T-helper 1 cell treated with Interleukin-12 subunit alpha and Interleukin-12 subunit beta and Interleukin-4 antibody, amounts not matched to agents 30 ng/mL and 1 ng/mL, for 36 hours (primary cell): ENCODE measurements around the gene DRP2. TPM values are rescaled to one million over a fixed set of nuclear protein-coding genes. Genes with fewer than 3 reads are reported as not detected.
"Not testable (repeated sequence)": the region's sequence is repeated elsewhere in the genome, so short reads cannot be mapped to it uniquely, and the experiment has no call there.

Experiments used
- intact Hi-C: fragments of 100-400 bp; cut with micrococcal nuclease; formaldehyde crosslinking; loops from one replicate; pipeline ENCODE4 v1.15.1; 2024
- total RNA-seq: library from RNA; stranded (reverse); gene quantifications from 2 replicates; pipeline ENCODE4 v1.2.3, GENCODE V29; 2022

The DRP2 gene, protein sequence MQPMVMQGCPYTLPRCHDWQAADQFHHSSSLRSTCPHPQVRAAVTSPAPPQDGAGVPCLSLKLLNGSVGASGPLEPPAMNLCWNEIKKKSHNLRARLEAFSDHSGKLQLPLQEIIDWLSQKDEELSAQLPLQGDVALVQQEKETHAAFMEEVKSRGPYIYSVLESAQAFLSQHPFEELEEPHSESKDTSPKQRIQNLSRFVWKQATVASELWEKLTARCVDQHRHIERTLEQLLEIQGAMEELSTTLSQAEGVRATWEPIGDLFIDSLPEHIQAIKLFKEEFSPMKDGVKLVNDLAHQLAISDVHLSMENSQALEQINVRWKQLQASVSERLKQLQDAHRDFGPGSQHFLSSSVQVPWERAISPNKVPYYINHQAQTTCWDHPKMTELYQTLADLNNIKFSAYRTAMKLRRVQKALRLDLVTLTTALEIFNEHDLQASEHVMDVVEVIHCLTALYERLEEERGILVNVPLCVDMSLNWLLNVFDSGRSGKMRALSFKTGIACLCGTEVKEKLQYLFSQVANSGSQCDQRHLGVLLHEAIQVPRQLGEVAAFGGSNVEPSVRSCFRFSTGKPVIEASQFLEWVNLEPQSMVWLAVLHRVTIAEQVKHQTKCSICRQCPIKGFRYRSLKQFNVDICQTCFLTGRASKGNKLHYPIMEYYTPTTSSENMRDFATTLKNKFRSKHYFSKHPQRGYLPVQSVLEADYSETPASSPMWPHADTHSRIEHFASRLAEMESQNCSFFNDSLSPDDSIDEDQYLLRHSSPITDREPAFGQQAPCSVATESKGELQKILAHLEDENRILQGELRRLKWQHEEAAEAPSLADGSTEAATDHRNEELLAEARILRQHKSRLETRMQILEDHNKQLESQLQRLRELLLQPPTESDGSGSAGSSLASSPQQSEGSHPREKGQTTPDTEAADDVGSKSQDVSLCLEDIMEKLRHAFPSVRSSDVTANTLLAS
- total RNA-seq, result 0.69 and 0.95 TPM in 2 replicates

DNA sequence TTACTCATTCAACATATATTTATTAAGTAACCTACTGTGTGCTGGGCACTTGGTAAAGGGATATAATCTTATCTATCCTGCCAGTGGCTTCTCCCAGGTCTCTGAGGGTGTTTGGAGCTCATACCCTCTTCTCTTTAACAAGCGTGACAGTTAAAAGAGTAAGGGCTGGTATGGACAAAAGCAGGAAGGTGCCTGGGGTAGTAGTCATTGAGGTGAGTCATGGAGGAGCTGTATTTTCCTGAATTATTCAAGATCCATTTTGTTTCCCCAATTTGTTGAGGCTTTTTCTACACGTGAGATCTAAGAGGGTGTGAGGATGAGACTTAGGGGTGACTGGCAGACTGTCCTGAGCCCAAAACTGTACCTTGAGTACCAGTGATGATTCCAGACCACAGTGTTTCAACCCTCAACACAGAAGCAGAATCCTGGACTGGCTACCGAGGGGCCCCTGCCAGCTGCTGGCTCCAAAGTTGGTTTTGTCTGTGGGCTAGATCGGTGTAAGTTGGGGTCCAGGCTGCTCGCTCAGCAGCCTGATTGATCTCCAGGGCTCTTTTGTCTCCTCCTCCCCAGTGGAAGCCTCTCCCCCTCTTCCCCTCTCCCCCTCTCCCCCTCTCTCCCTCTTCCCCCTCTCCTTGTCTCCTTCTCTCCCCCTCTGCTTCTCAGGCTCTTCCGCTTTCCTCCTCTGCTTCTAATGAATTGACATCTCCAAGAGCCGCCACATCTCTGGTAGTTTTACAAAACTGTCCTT is at the start of gene DRP2:
TSS of gene DRP2 (plus strand) at position 671 of the 748 bp plus-strand sequence. CDS start 11,862 bp downstream, outside the sequence.
- intact Hi-C loops, result no loop called here

DNA sequence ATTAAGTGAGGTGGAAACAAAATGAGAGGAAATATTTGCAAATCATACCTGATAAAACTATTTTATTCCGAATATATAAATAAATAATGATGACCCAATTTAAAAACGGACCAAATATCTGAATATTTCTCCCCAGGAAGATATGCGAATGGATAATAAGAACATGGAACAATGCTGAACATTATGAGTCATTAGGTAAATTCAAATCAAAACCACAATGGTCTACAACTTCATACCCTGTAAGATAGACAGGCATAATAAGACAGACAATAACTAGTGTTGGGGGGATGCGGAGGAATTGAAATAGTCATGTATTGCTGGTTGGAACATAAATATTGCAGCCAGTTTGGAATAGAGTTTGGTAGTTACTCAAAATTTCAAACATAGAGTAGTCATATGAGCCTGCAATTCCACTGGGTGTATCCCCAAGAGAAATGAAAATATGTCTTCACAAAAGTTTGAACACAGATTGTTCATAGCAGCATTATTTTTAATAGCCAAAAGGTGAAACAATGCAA is 47.6 kb upstream of the DRP2 start:
- intact Hi-C loops, result no loop called here

DNA sequence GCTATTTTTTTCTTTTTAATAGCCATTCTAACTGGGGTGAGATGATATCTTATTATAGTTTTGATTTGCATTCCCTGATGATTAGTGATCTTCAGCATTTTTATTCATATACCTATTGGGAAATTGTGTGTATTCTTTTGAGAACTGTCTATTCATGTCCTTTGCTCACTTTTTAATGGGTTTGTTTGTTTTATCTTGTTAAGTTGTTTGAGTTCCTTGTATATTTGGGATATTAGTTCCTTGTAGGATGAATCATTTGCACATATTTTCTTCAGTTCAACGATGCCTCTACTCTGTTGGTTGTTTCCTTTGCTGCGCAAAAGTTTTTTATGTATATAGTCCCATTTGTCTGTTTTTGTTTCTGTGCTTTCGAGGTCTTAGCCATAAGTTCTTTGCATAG is 43.1 kb upstream of the DRP2 start:
- intact Hi-C loops, result no loop called here

DNA sequence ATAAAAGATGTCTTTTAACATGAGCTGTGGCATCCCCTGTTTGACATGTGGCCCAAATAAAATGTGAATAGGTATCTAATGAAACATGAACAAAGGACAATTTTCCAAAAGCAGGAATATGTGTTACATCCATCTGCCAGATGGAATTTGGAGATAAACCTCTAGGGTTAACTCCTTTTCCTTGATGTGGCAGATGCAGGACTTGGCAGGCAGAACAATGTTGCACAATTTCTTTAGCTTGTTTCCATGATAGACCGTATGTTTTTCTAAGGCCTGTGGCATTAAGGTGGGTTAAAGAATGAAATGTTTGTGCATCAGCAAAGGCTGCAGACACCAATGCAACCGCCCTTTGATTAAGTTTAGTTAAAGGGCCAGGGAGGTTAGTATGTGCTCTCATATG is 34.7 kb upstream of the DRP2 start:
- intact Hi-C loops, result not testable (repeated sequence)

DNA sequence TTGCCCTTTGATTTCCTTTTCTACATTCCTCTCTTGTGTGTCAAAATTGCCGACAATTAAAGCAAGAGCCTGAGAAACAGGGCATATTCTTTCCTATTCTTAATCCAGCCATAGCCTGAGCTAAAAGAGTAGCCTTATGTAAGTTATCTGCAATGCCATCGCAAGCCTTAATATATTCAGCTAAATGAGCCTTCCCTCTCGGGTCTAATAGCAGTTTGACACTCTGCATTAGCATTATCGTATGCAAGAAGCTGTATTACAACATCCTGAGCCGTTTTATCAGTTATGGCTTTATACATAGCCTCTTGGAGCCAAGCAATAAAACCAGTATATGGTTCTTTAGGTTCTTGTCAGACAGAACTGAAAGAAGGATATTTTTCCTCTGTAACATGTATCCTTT is 31.6 kb upstream of the DRP2 start:
- intact Hi-C loops, result not testable (repeated sequence)

DNA sequence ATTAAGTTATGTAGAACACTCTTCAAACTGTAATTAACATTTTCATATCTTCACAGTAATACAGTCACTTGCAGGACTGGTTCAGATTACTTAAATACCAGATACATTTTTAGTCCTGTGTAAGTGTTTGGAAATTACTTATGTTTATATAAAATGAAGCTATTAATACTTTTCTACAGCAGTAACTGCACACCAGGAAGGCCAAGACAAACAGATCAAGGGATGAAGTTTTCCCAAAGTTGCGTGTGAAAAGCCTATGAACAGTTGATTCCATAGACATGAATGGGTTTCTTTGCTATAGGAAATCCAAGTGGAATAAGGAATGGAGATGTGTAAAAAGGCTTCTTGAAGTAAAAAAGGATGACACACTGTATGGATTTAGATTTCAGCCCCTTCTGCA is 28.9 kb upstream of the DRP2 start:
- intact Hi-C loops, result no loop called here

DNA sequence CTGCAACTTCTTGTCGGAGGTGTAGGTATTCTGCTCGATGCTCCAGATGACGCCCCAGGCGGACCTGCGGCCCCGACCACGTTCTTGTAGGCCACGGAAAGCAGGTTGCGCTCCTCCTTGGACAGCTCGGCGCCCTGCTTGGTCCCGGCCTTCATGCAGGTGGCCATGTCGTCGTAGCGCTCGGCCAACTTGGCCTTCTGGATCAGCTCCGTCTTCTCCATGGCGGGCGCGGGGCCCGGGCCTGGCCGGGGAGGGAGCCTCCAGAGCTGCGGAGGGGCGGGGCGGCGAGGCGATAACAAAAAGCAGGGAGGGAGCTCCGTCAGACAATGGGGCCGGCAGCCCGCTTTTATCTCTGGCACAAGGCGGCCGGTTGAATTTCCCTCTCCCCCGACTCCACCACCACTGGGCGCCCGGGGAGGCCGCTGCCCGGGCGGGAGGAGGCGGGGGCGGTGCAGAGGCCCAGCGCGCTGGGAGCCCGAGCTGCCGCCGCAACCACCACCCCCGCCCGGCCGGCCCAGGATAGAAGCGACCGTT is 28.3 kb upstream of the DRP2 start:
- intact Hi-C loops, result no loop called here

DNA sequence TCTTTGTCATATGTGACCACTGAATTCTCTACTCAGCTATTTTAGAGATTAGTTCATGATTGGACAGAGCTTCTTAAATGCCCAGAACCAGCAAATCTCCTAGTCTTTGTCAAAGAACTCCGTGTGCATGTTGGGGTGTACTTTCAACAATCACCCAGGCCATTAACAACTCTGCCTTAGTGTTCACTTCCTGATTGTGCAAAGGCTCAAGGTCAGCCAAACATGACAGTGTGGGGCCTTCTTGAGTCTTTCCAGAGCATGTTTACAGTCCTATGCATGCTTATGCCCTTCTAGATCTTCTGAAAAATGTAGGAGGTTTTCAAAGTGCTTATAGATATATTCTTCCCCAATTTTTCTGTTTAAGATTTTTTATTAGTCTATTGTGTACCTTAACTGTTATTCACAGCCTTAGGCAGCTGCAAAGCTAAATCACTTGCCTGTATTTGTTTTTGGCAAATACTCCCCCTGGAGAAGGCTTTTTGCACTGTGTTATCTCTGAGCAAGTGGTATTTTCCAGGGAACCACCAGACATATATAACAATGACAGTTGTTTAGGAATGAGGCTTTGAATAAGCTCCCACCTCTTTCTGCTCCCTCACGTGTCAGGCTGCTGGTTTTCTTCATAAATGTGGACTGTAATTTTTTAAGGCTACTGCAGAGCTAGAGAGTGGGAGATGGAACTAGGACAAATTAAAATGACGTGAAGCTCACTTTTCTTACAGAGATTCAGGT is 24.0 kb upstream of the DRP2 start:
- intact Hi-C loops, result no loop called here

DNA sequence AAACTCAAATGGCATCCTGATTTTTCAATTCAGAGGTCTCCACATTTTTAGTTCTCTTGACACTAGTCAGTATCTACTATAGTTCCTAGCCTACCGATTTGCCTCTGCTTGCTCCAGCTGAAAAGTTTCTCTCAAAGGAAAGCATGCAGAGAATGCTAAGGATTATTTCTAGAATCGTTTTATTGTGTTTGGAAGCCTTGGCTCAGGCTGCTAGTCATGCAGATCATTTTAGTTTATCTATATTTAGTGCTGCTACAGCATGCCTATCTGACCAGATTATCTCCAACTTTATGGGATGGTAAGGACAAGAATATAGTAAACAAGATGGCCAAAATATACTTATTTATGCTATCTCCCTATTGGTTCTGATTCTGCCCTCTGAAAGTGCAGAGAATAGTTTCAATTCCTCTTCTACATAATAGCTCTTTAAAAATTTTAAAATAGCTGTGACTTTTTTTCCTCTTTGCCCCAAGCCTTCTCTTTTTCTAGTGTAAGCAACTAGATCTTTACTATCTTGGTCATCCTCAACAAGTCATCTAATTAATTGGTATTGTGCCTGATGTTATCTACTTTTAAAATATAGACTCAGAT is 15.7 kb upstream of the DRP2 start:
- intact Hi-C loops, result loop anchor here (10.0 kb wide), 1 partner anchor 149 kb away; the partner anchor contains the start of gene TRMT2B

DNA sequence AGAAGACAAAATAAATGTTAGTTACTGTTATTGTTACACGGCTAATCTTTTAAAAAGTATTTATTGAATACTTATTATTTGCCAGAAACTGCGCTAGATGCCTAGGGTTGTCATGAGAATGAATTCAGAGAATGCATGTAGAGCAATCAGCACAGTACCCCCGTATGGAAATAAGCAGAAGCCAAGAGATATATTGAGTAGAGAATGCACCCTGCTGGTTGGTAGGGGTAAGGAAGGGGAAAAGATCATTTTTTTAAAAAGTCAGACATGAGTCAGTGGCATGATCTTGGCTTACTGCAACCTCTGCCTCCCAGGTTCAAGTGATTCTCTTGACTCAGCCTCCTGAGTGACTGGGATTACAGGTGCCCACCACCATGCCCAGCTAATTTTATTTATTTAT is 13.1 kb upstream of the DRP2 start:
- intact Hi-C loops, result loop anchor here (1.0 to 10.0 kb wide), 5 partner anchors 81 to 521 kb away; partner anchors contain the start of gene TRMT2B

DNA sequence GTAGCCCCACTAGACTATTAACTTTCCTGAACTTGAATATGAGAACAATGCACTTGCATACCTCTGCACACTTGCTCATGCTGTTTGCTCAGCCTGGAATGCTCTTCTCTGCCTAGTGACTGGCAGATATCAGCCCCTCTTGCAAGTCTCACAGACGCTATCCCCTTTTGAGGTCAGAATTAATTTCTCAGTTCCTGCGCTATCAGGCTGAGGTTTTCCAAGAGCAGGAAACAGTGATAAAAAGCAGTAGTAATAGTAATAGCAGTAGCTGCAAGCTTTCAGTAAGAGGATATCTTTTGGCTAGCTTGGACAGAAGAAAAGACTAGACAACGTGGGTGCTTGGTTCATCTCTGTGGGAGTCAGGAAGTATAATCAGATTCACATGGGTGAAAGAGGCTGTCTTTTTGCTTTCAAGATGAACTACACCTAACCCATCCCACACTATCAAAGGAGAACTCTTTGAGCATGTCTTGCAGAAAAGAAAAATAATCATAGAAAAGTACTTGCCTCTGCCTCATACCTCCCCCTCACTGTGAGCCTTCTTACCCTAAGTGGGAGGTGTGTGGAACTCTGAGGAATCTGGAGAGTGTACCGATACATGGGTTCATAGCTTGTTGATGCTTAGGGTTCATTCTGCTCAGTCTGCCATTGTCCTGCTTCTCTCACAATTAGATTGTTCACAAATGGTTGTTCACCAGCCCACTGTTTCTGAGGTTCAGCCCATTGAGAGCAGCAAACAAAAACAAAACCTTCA is 11.3 kb upstream of the DRP2 start:
- intact Hi-C loops, result loop anchor here (5.0 to 10.0 kb wide), 3 partner anchors 79 to 376 kb away; partner anchors contain the start of gene TRMT2B

DNA sequence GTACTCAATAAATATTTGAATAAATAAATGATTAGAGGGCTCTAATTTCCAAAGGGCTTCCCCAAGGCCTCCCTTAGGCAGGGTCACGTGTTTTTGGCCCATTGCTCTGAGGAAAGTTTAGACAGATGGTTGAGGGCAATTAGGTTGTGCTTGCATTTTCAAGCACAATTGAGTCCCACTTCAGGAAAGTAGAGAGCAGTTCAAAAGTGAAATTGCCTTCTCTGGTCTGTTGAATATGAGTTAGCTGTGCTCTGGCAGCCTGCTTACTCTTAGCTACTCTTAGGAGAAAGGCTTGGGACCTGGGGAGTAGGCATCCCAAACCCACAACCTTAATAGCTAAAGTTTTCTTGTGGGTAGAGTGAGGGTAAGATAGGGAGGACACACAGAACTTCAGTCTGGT is 9.0 kb upstream of the DRP2 start:
- intact Hi-C loops, result no loop called here

DNA sequence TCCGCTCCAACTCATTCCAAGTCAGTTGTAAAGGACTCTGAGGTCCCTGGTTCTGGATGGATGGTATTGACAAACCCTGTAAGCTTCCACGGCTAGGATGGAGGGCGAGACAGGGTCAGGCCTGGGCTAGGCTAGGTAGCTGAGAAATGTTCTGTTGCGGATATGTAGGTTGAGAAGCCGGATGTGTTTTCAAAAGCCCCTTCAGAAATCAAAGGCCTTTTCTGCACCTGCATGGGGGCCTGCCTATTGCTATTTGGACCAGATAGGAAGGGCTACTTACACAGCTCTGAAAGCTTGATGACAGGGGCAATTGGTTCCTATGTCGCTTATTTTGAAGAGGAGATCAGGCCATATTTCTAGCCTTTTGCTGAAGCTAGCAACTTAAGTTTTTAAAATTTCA is 1.9 kb upstream of the DRP2 start:
- intact Hi-C loops, result no loop called here

DNA sequence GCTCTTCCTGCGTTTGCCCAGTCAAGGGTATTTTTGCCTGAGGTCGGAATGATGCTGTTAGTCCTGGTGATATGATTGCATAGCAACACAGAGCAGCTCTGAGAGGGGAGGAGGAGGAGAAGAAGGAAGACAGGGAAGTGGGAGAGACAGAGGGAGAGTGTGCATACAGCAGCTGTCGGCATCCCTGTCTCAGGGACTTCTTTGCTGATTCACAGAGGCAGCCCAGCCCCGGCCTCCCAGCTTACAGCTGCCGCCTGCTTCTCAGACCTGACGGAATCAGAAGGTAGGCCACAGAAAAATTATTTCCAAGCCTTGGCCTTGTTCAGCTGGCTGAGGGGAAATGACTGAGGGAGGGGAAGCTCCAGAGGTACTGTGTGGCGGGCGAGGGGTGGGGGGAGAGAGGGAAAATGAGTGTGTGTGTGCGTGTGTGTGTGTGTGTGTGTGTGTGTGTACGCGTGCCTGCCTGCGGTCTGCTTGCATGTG is 319 bp downstream of the DRP2 start:
- intact Hi-C loops, result no loop called here

DNA sequence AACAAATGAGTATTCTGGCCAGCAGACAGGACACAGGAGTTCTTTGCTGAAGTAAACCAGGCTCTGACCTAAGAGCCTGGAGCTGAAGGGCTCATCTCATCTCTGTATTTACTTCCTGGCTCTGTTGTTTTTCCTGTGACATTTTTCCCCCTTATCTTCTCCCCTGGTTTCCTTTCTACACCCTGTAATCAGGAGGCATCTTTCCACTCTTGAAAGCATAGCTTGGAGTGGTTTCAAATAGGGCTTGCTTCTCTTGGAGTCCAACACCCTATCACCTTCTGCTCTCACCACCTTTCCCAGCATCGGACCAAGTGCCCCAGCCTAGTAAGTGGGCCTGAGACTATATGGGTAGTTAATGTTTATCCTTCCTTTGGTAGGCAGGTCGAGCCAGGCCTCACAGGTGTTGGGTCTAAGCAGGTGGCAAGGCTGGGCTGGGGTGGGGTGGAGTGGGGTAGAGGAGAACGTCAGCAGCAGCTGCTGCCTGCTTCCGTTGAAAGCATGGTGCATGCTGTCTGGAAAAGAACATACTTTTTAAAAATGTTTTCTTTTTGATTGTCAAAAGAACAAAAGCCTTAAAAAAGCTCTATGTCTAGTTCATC is 1.2 kb downstream of the DRP2 start:
- intact Hi-C loops, result no loop called here

DNA sequence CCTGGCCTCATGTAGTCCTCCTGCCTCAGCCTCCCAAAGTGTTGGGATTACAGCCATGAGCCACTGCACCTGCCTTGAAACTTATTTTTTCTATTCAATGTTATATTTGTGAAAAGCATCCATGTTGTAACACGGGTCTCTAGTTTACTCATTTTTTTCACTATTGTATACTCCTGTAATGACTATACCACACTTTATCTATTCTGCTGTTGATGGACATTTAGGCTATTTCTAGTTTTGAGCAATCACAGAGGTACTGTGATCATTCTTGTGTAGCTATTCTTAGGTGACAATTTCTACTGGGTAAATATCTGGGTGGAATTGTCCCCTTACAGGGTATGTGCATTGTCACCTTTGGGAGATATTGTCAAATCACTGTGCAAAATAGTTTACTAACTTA is 3.6 kb downstream of the DRP2 start:
- intact Hi-C loops, result no loop called here

DNA sequence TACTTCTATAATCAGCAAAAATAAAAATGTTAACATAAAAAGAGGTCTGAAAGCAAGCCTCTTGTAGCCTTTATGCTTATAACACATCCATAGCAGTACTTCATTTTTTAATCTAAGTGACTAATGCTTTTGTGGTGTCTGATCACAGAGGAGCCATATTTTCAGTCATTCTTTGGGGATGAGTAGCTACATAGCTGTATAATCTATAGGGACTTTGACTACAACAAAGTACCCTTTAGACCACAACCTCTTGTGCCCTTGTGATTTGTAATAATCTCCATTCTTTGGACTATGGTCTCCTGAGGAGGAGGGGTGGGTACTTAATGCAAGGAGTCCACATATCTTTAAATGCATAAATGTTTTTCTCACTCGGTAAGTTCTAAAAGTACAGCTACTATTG is 9.6 kb downstream of the DRP2 start:
- intact Hi-C loops, result no loop called here

DNA sequence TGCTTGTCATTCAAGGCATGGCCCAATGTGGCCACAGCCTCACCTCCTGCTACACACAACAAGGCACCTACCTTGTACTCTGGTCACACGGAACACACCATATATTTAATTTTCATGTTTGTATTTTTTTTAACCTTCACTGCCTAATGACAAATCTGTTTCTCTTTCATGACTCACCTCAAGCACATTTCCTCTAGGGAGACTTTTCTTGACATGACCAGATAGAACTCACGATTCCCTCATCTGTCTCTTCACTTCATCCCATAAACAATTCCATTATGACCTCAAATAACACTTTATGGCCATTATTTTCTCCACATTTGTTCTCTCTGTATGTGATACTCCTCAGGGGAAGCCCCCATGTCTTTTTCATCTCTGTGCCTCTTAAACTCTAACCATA is 11.1 kb downstream of the DRP2 start:
- intact Hi-C loops, result no loop called here
